Esophagus squamous epithelium (tissue), 4 donors: ENCODE results near the gene FHL1.

ENCODE experiments used
- CTCF ChIP-seq, 6 experiments: fragments of 450-650 bp in 4 of 6; fragments of 200-600 bp in 2 of 6; sonication (generic) in 2 of 6; IDR thresholded peaks; one replicate each; pipeline ENCODE4 v1.5.1; 2016 to 2019; ENCODE audit warnings: antibody characterized with exemption in 6 of 6, mild to moderate bottlenecking in 4 of 6, moderate library complexity in 4 of 6
- POLR2A ChIP-seq, 4 donors: fragments of 450-650 bp; IDR thresholded peaks; one replicate each; pipeline ENCODE4 v1.6.1; 2017; ENCODE audit warnings: antibody characterized with exemption in 4 of 4, mild to moderate bottlenecking in 4 of 4, moderate library complexity in 3 of 4

- no peak for TF ChIP-seq CTCF (IDR thresholded peaks at IDR 0.05)
- TF ChIP-seq POLR2A (IDR thresholded peaks at IDR 0.05) = no peak
These were observed 50.7 kb downstream of the FHL1 start for GRCh38 chrX:136198010-136198409.
